K562 (cell line): ENCODE results near the gene PMPCA. TPM values are rescaled to one million over a fixed set of nuclear protein-coding genes. Genes with fewer than 3 reads are reported as not detected.
A peak's percentile ranks its signal among the peaks of the same experiment; 100 is the strongest.

Source experiments
- CREM ChIP-seq: IDR thresholded peaks from 2 replicates; pipeline ENCODE4 v1.6.1; 2014; ENCODE audit warnings: antibody characterized with exemption, low read depth
- DIDO1 ChIP-seq: fragments of 450-650 bp; IDR thresholded peaks from 2 replicates; pipeline ENCODE4 v1.6.1; 2016; ENCODE audit warnings: low read depth, missing biosample characterization, missing genetic modification characterization
- HMGXB4 ChIP-seq: sonication (generic); formaldehyde crosslinking; IDR thresholded peaks from 2 replicates; pipeline ENCODE4 v1.8.1; 2023; ENCODE audit warnings: mild to moderate bottlenecking, missing genetic modification reagents
- KDM4B ChIP-seq, 2 experiments: fragments of 450-650 bp in 1 of 2; sonication (generic) in 1 of 2; IDR thresholded peaks; 2 replicates each; pipeline ENCODE4 v1.6.1; 2016 to 2017; ENCODE audit warnings: borderline replicate concordance in 2 of 2, antibody characterized with exemption in 1 of 2, low read depth in 1 of 2, mild to moderate bottlenecking in 1 of 2
- L3MBTL2 ChIP-seq: fragments of 450-650 bp; IDR thresholded peaks from 2 replicates; pipeline ENCODE4 v1.6.1; 2016; ENCODE audit warnings: mild to moderate bottlenecking, moderate library complexity
- MITF ChIP-seq: IDR thresholded peaks from 2 replicates; pipeline ENCODE4 v1.6.1; 2014; ENCODE audit warnings: antibody characterized with exemption
- PCBP1 ChIP-seq: fragments of 200-400 bp; formaldehyde crosslinking; IDR thresholded peaks from 2 replicates; pipeline ENCODE4 v1.6.1; 2018; ENCODE audit warnings: mild to moderate bottlenecking, low read depth, low read length; ENCODE audit not compliant: poor library complexity, severe bottlenecking
- SRF ChIP-seq, 2 experiments: fragments of 250-450, 450-650 bp in 1 of 2; sonication (Bioruptor Pico) in 1 of 2; sonication (generic) in 1 of 2; formaldehyde crosslinking; IDR thresholded peaks; 2 replicates each; pipeline versions ENCODE4 v1.5.0 to v1.5.1; 2020 to 2022; ENCODE audit warnings: mild to moderate bottlenecking in 1 of 2, missing genetic modification reagents in 1 of 2
- ZKSCAN3 ChIP-seq: fragments of 250-450 bp; sonication (Bioruptor Pico); IDR thresholded peaks from 2 replicates; pipeline ENCODE4 v1.4.0; 2020
- ZNF589 ChIP-seq: fragments of 200-800 bp; sonication (Bioruptor generic); IDR thresholded peaks from 2 replicates; pipeline ENCODE4 v1.6.1; 2016; ENCODE audit warnings: low read depth, missing genetic modification characterization, missing compliant biosample characterization
- ZNF668 ChIP-seq: fragments of 250-450 bp; sonication (Bioruptor Pico); IDR thresholded peaks from 2 replicates; pipeline ENCODE4 v1.8.0; 2022; ENCODE audit warnings: mild to moderate bottlenecking, inconsistent platforms
- ZNF830 ChIP-seq: fragments of 250-450 bp; sonication (Bioruptor Pico); IDR thresholded peaks from 2 replicates; pipeline ENCODE4 v1.5.0; 2021; ENCODE audit warnings: mild to moderate bottlenecking
- polyA plus RNA-seq, 8 experiments: library from polyadenylated mRNA; depleted of rRNA in 4 of 8; stranded (reverse) in 5 of 8; unstranded in 3 of 8; fragments of >200 nt; fragmentation: Nextera tagmentation in 2 of 8; fragmentation: Illumina TruSeq in 1 of 8; extraction: Ambion mirVana in 2 of 8; extraction: Trizol in 1 of 8; gene quantifications; 2 replicates each; pipeline versions ENCODE4 v1.2.1 to v1.2.3, GENCODE V29; 2011 to 2014; ENCODE audit warnings: inconsistent platforms in 1 of 8, missing spikeins in 1 of 8
- total RNA-seq, 7 experiments: library from RNA; depleted of rRNA in 6 of 7; stranded (reverse); fragments of >200 nt in 6 of 7; fragmentation: Illumina TruSeq in 2 of 7; extraction: Trizol in 2 of 7; gene quantifications; 2 replicates each; pipeline versions ENCODE4 v1.2.1 to v1.2.3, GENCODE V29; 2011 to 2021; ENCODE audit warnings: low replicate concordance in 1 of 7
- TF ChIP-seq, protein P1 (sequence below): fragments of 450-650 bp; formaldehyde crosslinking; IDR thresholded peaks from 2 replicates; pipeline ENCODE4 v1.4.0; 2020; ENCODE audit warnings: mild to moderate bottlenecking, moderate library complexity
- TF ChIP-seq, protein P2 (sequence below): fragments of 200-800 bp; sonication (Bioruptor generic); IDR thresholded peaks from 2 replicates; pipeline ENCODE4 v1.6.1; 2017; ENCODE audit warnings: missing genetic modification characterization, missing compliant biosample characterization
- TF ChIP-seq, protein P3 (sequence below): sonication (generic); formaldehyde crosslinking; IDR thresholded peaks from 2 replicates; pipeline ENCODE4 v1.5.0; 2020; ENCODE audit warnings: missing genetic modification reagents
- TF ChIP-seq, protein P4 (sequence below): sonication (generic); formaldehyde crosslinking; IDR thresholded peaks from 2 replicates; pipeline ENCODE4 v1.8.1; 2023; ENCODE audit warnings: mild to moderate bottlenecking, missing genetic modification reagents

The PMPCA gene
- total and polyA plus RNA-seq, 9 of the 15 experiments (the other 6 are each of a cell fraction or from before 2014, with no cell fraction given): 23.9 to 143 (median 86.6) TPM

DNA sequence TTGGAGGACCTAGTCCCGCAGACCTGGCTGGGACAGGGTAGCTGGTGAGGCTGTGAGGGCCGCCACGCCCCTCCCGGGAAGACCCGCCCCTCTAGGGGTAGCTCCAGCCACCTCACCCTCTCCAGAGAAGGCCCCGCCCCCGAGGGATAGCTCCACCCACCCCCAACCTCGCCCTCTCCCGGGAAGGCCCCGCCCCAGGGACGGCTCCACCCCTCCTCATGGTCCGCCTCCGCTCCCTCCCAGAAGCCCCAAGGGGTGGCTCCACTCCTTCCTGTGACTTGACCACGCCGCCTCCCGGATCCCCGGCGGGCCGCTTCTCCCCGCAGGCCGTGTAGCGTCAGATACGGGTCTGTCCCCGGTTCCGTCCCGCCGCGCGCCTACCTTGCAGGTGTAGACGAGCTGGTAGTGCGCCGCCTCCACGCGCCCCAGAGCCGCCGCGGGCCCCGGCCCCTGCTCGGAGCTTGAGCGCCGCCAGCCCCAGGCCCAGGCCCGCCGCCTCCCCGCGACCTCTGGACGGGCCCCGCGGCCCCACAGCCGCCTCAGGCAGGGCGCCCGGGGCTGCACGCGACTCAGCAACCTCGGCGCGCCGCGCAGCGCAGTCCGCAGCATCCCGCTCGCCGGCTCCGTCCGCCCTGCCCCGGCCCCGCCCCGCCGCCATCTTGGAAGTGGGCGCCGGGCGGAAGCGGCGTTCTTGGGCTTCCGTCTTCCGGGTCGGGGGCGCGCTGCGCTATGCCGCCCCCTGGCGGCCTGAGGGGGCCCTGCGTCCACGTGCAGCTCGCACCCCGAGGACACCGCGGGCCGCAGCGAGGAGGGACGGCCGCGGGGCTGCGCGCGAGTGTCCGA is 47.1 kb upstream of the PMPCA start, which contains the start of gene DNLZ (continued):
- TF ChIP-seq CREM (peak; percentile 87), MITF (peak; percentile 73), DIDO1 (0 out of 2 replicates have a peak, but pooled peaks have one; percentile 58), PCBP1 (peak; percentile 95), KDM4B (IDR thresholded peaks at IDR 0.05; ENCODE audit: borderline replicate concordance in 2 of 2, low read depth in 1 of 2) (peak in 1 of 2 experiments; percentile 56; a peak in 1 of 4 replicates), L3MBTL2 (peak; percentile 100), ZNF668 (CRISPR knock-in tag) (no peak), ZNF830 (CRISPR knock-in tag) (no peak), ZKSCAN3 (no peak), SRF (CRISPR knock-in tag; IDR thresholded peaks at IDR 0.05) (peak in 1 of 2 experiments; percentile 20; a peak in 1 of 4 replicates), ZNF589 (no peak), HMGXB4 (CRISPR knock-in tag) (peak; percentile 94)
- TF ChIP-seq, protein P1, sequence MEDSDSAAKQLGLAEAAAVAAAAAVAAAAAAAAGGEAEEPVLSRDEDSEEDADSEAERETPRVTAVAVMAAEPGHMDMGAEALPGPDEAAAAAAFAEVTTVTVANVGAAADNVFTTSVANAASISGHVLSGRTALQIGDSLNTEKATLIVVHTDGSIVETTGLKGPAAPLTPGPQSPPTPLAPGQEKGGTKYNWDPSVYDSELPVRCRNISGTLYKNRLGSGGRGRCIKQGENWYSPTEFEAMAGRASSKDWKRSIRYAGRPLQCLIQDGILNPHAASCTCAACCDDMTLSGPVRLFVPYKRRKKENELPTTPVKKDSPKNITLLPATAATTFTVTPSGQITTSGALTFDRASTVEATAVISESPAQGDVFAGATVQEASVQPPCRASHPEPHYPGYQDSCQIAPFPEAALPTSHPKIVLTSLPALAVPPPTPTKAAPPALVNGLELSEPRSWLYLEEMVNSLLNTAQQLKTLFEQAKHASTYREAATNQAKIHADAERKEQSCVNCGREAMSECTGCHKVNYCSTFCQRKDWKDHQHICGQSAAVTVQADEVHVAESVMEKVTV (CRISPR knock-in tag): peak; percentile 62
- TF ChIP-seq, protein P2, sequence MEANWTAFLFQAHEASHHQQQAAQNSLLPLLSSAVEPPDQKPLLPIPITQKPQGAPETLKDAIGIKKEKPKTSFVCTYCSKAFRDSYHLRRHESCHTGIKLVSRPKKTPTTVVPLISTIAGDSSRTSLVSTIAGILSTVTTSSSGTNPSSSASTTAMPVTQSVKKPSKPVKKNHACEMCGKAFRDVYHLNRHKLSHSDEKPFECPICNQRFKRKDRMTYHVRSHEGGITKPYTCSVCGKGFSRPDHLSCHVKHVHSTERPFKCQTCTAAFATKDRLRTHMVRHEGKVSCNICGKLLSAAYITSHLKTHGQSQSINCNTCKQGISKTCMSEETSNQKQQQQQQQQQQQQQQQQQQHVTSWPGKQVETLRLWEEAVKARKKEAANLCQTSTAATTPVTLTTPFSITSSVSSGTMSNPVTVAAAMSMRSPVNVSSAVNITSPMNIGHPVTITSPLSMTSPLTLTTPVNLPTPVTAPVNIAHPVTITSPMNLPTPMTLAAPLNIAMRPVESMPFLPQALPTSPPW (CRISPR knock-in tag): peak; percentile 75
- TF ChIP-seq, protein P3, sequence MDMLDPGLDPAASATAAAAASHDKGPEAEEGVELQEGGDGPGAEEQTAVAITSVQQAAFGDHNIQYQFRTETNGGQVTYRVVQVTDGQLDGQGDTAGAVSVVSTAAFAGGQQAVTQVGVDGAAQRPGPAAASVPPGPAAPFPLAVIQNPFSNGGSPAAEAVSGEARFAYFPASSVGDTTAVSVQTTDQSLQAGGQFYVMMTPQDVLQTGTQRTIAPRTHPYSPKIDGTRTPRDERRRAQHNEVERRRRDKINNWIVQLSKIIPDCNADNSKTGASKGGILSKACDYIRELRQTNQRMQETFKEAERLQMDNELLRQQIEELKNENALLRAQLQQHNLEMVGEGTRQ (CRISPR knock-in tag): peak; percentile 70
- TF ChIP-seq, protein P4, sequence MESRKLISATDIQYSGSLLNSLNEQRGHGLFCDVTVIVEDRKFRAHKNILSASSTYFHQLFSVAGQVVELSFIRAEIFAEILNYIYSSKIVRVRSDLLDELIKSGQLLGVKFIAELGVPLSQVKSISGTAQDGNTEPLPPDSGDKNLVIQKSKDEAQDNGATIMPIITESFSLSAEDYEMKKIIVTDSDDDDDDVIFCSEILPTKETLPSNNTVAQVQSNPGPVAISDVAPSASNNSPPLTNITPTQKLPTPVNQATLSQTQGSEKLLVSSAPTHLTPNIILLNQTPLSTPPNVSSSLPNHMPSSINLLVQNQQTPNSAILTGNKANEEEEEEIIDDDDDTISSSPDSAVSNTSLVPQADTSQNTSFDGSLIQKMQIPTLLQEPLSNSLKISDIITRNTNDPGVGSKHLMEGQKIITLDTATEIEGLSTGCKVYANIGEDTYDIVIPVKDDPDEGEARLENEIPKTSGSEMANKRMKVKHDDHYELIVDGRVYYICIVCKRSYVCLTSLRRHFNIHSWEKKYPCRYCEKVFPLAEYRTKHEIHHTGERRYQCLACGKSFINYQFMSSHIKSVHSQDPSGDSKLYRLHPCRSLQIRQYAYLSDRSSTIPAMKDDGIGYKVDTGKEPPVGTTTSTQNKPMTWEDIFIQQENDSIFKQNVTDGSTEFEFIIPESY (CRISPR knock-in tag): peak; percentile 91
